ENCODE data around the gene N4BP2. TPM values are rescaled to one million over a fixed set of nuclear protein-coding genes. Genes with fewer than 3 reads are reported as not detected.
"Not testable (repeated sequence)": the region's sequence is repeated elsewhere in the genome, so short reads cannot be mapped to it uniquely, and the experiment has no call there.

The N4BP2 gene
- polyA plus RNA-seq, 1 of the 3 experiments (the other 2 are of a cell fraction), result 1.2 TPM

- ChIA-PET POLR2A (no interaction called here), CTCF (no interaction called here)
- WGBS (ENCODE audit: low lambda C conversion rate), result 96% methylated on average over 8 of the region's 8 CpGs
- no peak overlapping the region for H3K4me3 ChIP-seq (ENCODE audit: low read depth in 2 of 2, low read length in 1 of 2)
- H2AFZ ChIP-seq (ENCODE audit: low read depth), result no peak overlapping the region
- no peaks in the 10 kb centered on the region for H3K9me2 ChIP-seq
- no peaks in the 10 kb centered on the region for H3K27me3 ChIP-seq (ENCODE audit: insufficient read depth)
- no peaks in the 10 kb centered on the region for H4K20me1 ChIP-seq (ENCODE audit: insufficient read depth)
- no peaks in the 10 kb centered on the region for H3K9me3 ChIP-seq
- H3K79me2 ChIP-seq (ENCODE audit: insufficient read depth), result no peaks in the 10 kb centered on the region; the same call in 1 of the 2 replicates
- H3K4me2 ChIP-seq, result no peak overlapping the region
- no peaks in the 10 kb centered on the region for H3F3A ChIP-seq (replicated peaks; ENCODE audit: insufficient read depth)
- no peaks in the 10 kb centered on the region for H3K4me1 ChIP-seq (ENCODE audit: control insufficient read depth in 1 of 2, insufficient read depth in 2 of 2, low read depth in 1 of 2, low read length in 1 of 2)
- TF ChIP-seq EZH2phosphoT487 (IDR thresholded peaks at IDR 0.05; ENCODE audit: borderline replicate concordance, low read depth), result no peak
- no peak for TF ChIP-seq NRF1 (IDR thresholded peaks at IDR 0.05; ENCODE audit: low read depth, low read length)
- no peak for TF ChIP-seq SIN3A (IDR thresholded peaks at IDR 0.05; ENCODE audit: borderline replicate concordance, low read depth, low read length)
- no peak for DNase-seq
- H3K9ac ChIP-seq, result no peak overlapping the region
- H3K27ac ChIP-seq (ENCODE audit: low read depth in 2 of 2, low read length in 1 of 2), result no peak overlapping the region
- no peaks in the 10 kb centered on the region for H3K36me3 ChIP-seq (replicated peaks in 1 of 2; ENCODE audit: control insufficient read depth in 1 of 2, insufficient read depth in 2 of 2, low read length in 1 of 2)
These were observed 42.4 kb downstream of the N4BP2 start for GRCh38 chr4:40099010-40099409.

DNA sequence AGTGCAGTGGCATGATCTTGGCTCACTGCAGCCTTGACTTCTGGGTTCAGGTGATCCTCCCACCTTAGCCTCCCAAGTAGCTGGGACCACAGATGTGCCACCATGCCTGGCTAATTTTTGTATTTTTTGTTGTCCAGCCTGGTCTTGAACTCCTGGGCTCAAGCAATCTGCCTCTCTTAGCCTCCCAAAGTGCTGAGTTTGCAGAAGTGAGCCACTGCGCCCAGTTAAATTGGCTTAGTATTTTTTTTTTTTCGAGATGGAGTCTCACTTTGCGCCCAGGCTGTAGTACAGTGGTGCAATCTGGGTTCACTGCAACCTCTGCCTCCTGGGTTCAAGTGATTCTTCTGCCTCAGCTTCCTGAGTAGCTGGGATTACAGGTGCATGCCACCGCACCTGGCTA lies 50.5 kb downstream of the N4BP2 start:
- H3K4me2 ChIP-seq; POLR2A ChIA-PET; H3F3A ChIP-seq (replicated peaks; ENCODE audit: insufficient read depth); H3K27me3 ChIP-seq (ENCODE audit: insufficient read depth); H2AFZ ChIP-seq (ENCODE audit: low read depth); H3K4me3 ChIP-seq (ENCODE audit: low read depth in 2 of 2, low read length in 1 of 2); H3K9me2 ChIP-seq; DNase-seq; H4K20me1 ChIP-seq (ENCODE audit: insufficient read depth); H3K4me1 ChIP-seq (ENCODE audit: control insufficient read depth in 1 of 2, insufficient read depth in 2 of 2, low read depth in 1 of 2, low read length in 1 of 2); H3K36me3 ChIP-seq (replicated peaks in 1 of 2; ENCODE audit: control insufficient read depth in 1 of 2, insufficient read depth in 2 of 2, low read length in 1 of 2); H3K27ac ChIP-seq (ENCODE audit: low read depth in 2 of 2, low read length in 1 of 2); H3K79me2 ChIP-seq (ENCODE audit: insufficient read depth); H3K9me3 ChIP-seq; CTCF ChIA-PET; H3K9ac ChIP-seq: not testable (repeated sequence)
- 96% methylated on average over 4 of the region's 4 CpGs for WGBS (ENCODE audit: low lambda C conversion rate)

- no peaks in the 10 kb centered on the region for H3K27me3 ChIP-seq (ENCODE audit: insufficient read depth)
- no peak overlapping the region for H2AFZ ChIP-seq (ENCODE audit: low read depth)
- H3K4me2 ChIP-seq, result no peak overlapping the region
- H3F3A ChIP-seq (replicated peaks; ENCODE audit: insufficient read depth), result no peaks in the 10 kb centered on the region
- H3K9me3 ChIP-seq, result no peaks in the 10 kb centered on the region
- DNase-seq, result no peak
- no peaks in the 10 kb centered on the region for H3K9me2 ChIP-seq
- no peak overlapping the region for H3K4me3 ChIP-seq (ENCODE audit: low read depth in 2 of 2, low read length in 1 of 2)
- peaks cover 7 to 10% of the 10 kb centered on the region in 2 experiments for H3K36me3 ChIP-seq (replicated peaks in 1 of 2; ENCODE audit: control insufficient read depth in 1 of 2, insufficient read depth in 2 of 2, low read length in 1 of 2)
- H3K27ac ChIP-seq (ENCODE audit: low read depth in 2 of 2, low read length in 1 of 2), result no peak overlapping the region
- H3K79me2 ChIP-seq (ENCODE audit: insufficient read depth), result no peaks in the 10 kb centered on the region
- WGBS (ENCODE audit: low lambda C conversion rate), result 93% methylated on average over 3 of the region's 3 CpGs
- ChIA-PET CTCF (interaction anchor here (1.0 to 1.2 kb wide), 2 partner anchors 28 to 643 kb away, joined by 3 read pairs; no protein-coding TSS in a partner anchor), POLR2A (no interaction called here)
- H3K9ac ChIP-seq, result no peak overlapping the region
- H3K4me1 ChIP-seq (ENCODE audit: control insufficient read depth in 1 of 2, insufficient read depth in 2 of 2, low read depth in 1 of 2, low read length in 1 of 2), result no peaks in the 10 kb centered on the region
- no peaks in the 10 kb centered on the region for H4K20me1 ChIP-seq (ENCODE audit: insufficient read depth)
- TF ChIP-seq FOXJ3 (CRISPR knock-in tag; IDR thresholded peaks at IDR 0.05), result no peak
- TF ChIP-seq, protein P1, sequence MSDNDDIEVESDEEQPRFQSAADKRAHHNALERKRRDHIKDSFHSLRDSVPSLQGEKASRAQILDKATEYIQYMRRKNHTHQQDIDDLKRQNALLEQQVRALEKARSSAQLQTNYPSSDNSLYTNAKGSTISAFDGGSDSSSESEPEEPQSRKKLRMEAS (IDR thresholded peaks at IDR 0.05; ENCODE audit: low read depth), result no peak
- TF ChIP-seq, protein P2, sequence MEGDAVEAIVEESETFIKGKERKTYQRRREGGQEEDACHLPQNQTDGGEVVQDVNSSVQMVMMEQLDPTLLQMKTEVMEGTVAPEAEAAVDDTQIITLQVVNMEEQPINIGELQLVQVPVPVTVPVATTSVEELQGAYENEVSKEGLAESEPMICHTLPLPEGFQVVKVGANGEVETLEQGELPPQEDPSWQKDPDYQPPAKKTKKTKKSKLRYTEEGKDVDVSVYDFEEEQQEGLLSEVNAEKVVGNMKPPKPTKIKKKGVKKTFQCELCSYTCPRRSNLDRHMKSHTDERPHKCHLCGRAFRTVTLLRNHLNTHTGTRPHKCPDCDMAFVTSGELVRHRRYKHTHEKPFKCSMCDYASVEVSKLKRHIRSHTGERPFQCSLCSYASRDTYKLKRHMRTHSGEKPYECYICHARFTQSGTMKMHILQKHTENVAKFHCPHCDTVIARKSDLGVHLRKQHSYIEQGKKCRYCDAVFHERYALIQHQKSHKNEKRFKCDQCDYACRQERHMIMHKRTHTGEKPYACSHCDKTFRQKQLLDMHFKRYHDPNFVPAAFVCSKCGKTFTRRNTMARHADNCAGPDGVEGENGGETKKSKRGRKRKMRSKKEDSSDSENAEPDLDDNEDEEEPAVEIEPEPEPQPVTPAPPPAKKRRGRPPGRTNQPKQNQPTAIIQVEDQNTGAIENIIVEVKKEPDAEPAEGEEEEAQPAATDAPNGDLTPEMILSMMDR (IDR thresholded peaks at IDR 0.05), result no peak
- TF ChIP-seq RAD21 (IDR thresholded peaks at IDR 0.05; ENCODE audit: low read length), result no peak
- no peak for TF ChIP-seq USF1 (IDR thresholded peaks at IDR 0.05; ENCODE audit: borderline replicate concordance, low read depth)
- TF ChIP-seq MEF2A (IDR thresholded peaks at IDR 0.05; ENCODE audit: borderline replicate concordance, low read depth), result no peak
- TF ChIP-seq JUND (IDR thresholded peaks at IDR 0.05), result no peak
- TF ChIP-seq, protein P3, sequence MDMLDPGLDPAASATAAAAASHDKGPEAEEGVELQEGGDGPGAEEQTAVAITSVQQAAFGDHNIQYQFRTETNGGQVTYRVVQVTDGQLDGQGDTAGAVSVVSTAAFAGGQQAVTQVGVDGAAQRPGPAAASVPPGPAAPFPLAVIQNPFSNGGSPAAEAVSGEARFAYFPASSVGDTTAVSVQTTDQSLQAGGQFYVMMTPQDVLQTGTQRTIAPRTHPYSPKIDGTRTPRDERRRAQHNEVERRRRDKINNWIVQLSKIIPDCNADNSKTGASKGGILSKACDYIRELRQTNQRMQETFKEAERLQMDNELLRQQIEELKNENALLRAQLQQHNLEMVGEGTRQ (IDR thresholded peaks at IDR 0.05; ENCODE audit: borderline replicate concordance, low read depth, low read length), result no peak
- no peak for TF ChIP-seq EP300 (IDR thresholded peaks at IDR 0.05; ENCODE audit: borderline replicate concordance in 1 of 2, low read depth in 1 of 2, low read length in 1 of 2)
- TF ChIP-seq RXRA (IDR thresholded peaks at IDR 0.05; ENCODE audit: borderline replicate concordance, low read depth), result no peak
- TF ChIP-seq RCOR1 (IDR thresholded peaks at IDR 0.05; ENCODE audit: low read length), result no peak
- no peak for TF ChIP-seq TAF1 (IDR thresholded peaks at IDR 0.05; ENCODE audit: borderline replicate concordance, low read depth, low read length)
- TF ChIP-seq MXI1 (IDR thresholded peaks at IDR 0.05; ENCODE audit: low read depth, low read length), result no peak
- TF ChIP-seq FOSL2 (IDR thresholded peaks at IDR 0.05; ENCODE audit: borderline replicate concordance, low read depth), result no peak
These were observed 55.6 kb downstream of the N4BP2 start for GRCh38 chr4:40112027-40112792.

Data from SK-N-SH (cell line).